VCaP (cell line): Measurements from ENCODE around the gene TAL2.

Experiments
- H3K27ac ChIP-seq: fragments of 450-650 bp; 2 replicates; pipeline ENCODE4 v1.5.1; 2017
- TF ChIP-seq, protein P1 (sequence below): fragments of 450-650 bp; conservative IDR thresholded peaks from 2 replicates; pipeline ENCODE4 v1.5.1; 2017; ENCODE audit warnings: mild to moderate bottlenecking, moderate library complexity

TAL2 gene

DNA sequence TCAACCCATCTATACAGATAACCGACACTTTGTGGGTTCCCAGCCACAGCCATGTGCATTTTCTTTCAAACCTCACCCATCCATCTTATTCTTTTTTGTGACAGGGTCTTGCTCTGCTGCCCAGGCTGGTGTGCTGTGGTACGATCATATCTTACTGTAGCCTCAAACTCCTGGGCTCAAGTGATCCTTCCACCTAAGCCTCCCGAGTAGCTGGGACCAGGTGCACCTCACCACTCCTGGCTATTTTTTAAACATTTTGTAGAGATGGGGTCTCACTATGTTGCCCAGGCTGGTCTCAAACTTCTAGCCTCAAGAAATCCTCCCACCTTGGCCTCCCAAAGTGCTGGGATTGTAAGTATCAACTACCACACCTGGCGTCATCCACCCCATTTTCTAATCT is 24.7 kb downstream of the TAL2 start:
- H3K27ac ChIP-seq, result no peak overlapping the region
- TF ChIP-seq, protein P1, sequence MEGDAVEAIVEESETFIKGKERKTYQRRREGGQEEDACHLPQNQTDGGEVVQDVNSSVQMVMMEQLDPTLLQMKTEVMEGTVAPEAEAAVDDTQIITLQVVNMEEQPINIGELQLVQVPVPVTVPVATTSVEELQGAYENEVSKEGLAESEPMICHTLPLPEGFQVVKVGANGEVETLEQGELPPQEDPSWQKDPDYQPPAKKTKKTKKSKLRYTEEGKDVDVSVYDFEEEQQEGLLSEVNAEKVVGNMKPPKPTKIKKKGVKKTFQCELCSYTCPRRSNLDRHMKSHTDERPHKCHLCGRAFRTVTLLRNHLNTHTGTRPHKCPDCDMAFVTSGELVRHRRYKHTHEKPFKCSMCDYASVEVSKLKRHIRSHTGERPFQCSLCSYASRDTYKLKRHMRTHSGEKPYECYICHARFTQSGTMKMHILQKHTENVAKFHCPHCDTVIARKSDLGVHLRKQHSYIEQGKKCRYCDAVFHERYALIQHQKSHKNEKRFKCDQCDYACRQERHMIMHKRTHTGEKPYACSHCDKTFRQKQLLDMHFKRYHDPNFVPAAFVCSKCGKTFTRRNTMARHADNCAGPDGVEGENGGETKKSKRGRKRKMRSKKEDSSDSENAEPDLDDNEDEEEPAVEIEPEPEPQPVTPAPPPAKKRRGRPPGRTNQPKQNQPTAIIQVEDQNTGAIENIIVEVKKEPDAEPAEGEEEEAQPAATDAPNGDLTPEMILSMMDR, result no peak

DNA sequence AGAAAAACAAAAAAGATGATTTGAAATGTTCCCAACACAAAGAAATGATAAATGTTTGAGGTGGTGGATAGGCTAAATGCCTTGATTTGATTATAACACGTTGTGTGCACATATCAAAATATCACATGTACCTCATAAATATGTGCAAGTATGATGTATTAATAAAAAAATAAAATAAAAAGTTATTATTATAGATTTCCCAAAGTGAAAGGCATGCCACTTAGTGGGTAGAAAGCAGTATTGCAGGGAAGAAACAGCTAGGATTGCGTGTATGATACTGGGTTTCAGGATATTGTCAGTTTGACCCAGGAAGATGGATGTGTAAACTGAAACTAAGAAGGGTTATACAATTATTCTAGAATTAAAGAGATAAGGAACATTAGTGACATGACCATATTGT is 28.5 kb downstream of the TAL2 start:
- H3K27ac ChIP-seq, result no peak overlapping the region
- TF ChIP-seq, protein P1, result peak; percentile 81

DNA sequence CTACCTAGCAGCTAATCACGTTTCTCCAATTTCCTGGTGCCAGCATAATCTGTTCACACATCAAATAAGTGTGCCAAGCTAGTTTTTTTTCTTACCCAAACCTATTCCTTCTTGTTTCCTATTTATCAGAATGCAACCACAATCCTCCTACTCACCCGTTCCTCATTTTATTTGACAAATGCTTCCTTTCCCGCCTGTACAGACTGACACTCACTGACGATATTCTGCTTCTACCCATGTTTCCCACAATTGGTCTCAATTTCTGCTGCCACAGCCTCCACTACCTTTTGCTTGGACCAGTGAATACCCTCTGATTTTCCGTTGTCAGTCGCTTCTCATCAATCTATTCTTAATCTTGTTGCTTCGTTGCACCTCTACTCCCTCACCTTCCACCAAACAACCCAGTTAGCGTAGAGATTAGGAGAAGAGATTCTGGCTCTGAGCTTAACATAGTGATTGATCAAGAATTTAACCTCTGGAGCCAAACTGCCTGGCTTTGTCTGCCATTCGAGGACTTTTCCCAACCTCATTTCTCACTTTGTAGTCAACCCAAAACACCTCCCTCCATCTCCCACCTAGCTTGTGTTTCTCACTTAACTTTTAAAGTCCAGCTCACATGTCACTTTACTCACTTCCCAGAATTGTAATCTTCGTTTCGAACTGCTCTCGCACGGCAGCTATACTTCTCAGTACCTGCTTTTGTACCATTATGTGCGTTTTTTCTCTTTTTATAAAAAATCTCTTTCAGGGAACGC is 31.4 kb downstream of the TAL2 start:
- TF ChIP-seq, protein P1, result no peak
- peak overlapping the region; percentile 75; the same call in 1 of the 2 replicates for H3K27ac ChIP-seq

DNA sequence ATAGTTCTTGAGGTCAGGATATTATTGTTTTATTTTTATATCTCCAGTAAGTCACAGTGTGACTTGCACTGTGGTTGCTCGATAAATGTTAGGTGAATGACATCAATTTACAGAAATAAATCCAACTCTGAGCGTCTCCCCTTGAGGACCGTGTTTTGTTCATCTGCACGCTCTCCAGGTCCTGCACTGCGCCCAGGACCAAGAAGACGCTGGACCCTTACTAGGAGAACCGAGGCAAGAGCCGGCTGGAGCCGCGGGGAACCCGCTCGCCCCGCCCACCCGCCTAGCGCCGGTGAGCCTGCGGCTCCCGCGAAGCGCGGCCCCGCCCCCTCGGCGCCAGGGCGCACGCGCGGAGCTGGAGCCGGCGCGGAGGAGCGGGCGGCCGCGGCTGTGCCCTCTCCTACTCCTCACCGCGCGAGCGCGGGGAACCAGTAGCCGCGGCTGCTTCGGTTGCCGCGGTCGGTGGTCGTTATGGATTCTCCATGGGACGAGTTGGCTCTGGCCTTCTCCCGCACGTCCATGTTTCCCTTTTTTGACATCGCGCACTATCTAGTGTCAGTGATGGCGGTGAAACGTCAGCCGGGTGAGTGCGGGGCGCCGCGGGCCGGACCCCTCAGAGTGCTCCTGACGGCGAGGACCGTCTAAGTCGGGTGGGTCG is 32.1 kb downstream of the TAL2 start, which contains the start of gene TMEM38B:
TSS of gene TMEM38B (plus strand) at position 352 of the 658 bp plus-strand sequence. CDS start at position 472, 120 bp downstream.
- peak within 1 kb of the TSS; percentile 75 for H3K27ac ChIP-seq
- TF ChIP-seq, protein P1, result no peak

DNA sequence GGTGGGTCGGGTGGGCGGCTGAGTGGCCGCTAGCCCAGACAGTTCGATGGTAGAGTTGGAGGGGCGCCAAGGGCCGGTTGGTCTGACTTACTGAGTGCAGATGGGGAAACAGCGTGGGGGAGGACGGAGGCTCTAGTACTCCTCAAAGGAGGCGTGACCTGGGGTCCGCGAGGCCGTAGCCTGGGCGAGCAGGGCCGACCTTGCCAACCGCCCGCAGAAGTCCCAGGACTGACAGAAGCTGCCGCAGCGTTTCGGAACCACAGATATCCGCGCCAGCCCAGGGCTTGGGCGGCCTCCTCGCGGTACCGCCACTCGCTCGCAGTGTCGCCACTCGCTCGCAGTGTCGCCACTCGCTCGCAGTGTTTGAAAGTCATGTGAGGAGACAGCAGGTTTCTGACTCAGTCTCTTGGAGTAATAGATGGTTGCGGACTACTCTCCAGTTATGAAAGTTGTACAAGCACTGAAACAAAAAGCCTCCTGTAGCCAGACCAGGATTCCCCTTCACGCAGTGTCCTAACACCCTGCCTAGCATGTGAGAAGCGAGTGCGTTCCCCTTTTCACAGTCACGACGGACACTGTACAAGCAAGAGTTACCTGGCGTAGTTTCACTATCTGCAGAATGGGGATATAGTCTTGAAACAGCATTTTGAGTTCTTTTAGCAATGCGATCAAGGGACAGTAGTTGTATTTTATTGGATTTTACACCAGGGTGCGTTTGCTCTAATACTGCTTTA is 32.8 kb downstream of the TAL2 start:
- H3K27ac ChIP-seq, result peak overlapping the region; percentile 75
- TF ChIP-seq, protein P1, result no peak

DNA sequence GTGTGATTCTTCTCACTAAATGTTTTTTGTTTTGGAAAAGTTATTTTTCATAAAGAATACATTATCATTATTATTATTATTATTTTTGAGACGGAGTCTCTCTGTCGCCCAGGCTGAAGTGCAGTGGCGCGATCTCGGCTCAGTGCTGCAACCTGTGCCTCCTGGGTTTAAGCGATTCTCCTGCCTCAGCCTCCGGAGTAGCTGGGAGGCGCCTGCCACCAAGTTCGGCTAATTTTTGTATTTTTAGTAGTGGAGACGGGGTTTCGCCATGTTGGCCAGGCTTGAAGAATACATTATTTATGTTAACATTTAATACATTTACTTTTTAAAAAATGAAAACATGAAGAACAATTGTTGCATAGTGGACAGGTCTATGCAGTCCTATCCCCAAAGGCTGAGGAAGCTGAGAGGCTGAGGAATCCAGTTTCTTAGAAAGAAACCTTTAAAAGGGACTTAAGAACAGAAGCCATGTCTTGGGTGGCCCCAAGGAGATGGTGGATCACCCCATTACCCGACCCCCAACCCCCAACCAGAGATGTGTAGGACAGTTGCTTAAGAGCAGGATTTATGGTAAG is 34.0 kb downstream of the TAL2 start:
- H3K27ac ChIP-seq, result no peak overlapping the region

More for the DNA sequence above, 34.0 kb downstream of the TAL2 start:
- TF ChIP-seq, protein P1, result no peak
